Measurements from ENCODE around the gene C4orf51.

C4orf51 gene

DNA sequence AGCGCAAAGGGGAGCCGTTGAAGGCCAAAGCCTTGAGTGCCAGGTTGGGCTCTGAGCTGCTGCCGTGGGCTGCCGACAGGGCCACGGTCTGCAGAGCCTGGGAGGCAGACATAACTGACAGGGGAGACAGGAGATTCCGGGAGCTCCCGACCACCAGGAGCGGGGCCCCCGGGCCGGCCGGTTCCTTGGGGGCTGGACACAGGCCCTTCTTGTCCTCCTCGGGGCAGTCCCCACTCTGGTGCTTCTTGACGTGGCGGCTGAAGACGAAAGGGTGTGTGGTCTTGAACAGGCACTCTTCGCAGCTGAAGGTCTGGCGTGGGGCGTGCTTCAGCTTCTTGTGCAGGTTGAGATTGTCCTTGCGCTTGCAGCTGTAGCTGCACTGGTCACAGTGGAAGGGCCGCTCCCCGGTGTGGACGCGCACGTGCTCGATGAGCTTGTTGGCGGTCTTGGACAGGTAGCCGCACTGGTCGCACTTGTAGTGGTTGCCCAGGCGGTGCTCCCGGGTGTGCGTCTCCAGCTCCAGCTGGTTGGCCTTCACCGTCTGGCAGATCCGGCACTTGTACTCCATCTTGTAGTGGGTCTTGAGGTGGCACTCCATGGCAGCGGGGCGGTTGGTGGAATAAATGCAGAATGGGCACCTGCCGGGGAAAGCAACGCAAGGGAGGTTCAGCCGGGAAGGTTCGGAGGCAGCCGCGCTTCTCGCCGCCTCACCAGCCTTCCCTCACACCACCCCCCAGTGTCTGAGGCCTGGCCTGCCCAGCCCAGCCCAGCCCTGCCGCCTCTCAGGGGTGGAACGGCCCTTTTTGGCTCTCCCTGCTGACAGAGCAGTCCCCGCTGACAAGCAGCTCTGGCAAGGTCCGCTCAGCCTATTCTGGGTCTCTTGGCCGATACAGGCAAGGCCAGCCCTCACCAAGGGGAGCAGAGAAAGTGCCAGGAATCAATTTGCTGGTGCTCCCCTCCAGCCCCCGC, 81.3 kb downstream of the C4orf51 start:
- no peaks in the 10 kb centered on the region for H3K27me3 ChIP-seq (ENCODE audit: control insufficient read depth, insufficient read depth, low read length)
- no peaks in the 10 kb centered on the region for H3K4me1 ChIP-seq
- no peak overlapping the region for H3K9ac ChIP-seq
- no peaks in the 10 kb centered on the region for H3K36me3 ChIP-seq (ENCODE audit: control insufficient read depth, insufficient read depth, low read length)
- TF ChIP-seq, protein P1, sequence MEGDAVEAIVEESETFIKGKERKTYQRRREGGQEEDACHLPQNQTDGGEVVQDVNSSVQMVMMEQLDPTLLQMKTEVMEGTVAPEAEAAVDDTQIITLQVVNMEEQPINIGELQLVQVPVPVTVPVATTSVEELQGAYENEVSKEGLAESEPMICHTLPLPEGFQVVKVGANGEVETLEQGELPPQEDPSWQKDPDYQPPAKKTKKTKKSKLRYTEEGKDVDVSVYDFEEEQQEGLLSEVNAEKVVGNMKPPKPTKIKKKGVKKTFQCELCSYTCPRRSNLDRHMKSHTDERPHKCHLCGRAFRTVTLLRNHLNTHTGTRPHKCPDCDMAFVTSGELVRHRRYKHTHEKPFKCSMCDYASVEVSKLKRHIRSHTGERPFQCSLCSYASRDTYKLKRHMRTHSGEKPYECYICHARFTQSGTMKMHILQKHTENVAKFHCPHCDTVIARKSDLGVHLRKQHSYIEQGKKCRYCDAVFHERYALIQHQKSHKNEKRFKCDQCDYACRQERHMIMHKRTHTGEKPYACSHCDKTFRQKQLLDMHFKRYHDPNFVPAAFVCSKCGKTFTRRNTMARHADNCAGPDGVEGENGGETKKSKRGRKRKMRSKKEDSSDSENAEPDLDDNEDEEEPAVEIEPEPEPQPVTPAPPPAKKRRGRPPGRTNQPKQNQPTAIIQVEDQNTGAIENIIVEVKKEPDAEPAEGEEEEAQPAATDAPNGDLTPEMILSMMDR (IDR thresholded peaks at IDR 0.05): no peak
- no peak overlapping the region for H3K27ac ChIP-seq
- no peaks in the 10 kb centered on the region for H3K9me3 ChIP-seq (ENCODE audit: control insufficient read depth, low read length)
- no peak overlapping the region for H2AFZ ChIP-seq
- H3K4me3 ChIP-seq (ENCODE audit: low read depth, low read length): no peak overlapping the region
- no peak overlapping the region for H3K4me2 ChIP-seq (ENCODE audit: low read length)
- no peaks in the 10 kb centered on the region for H3K79me2 ChIP-seq

DNA sequence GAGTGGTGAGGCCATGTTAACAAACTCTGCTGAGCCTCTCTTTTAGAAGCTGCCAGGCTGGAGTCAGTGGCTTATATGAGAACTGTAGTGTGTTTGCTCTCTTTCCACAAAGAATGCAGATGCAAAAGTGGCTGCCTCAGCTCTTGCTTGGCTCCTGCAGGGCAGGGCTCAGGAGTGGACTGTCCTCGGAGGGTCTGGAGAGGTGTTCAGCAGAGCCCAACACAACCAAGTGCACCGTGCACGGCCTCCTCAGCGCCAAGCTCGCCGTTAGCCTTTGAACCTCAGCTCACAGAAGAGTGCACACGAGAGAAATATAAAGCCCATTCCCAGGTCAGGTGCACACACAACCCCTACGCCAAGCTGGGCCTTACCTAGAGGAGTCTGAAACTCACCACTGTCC, 82.8 kb downstream of the C4orf51 start:
- TF ChIP-seq, protein P1 (IDR thresholded peaks at IDR 0.05): no peak
- Histone ChIP-seq H2AFZ (no peak overlapping the region), H3K79me2 (no peaks in the 10 kb centered on the region), H3K9ac (no peak overlapping the region), H3K4me2 (ENCODE audit: low read length) (no peak overlapping the region), H3K27me3 (ENCODE audit: control insufficient read depth, insufficient read depth, low read length) (no peaks in the 10 kb centered on the region), H3K4me3 (ENCODE audit: low read depth, low read length) (no peak overlapping the region), H3K9me3 (ENCODE audit: control insufficient read depth, low read length) (no peaks in the 10 kb centered on the region), H3K4me1 (no peaks in the 10 kb centered on the region), H3K36me3 (ENCODE audit: control insufficient read depth, insufficient read depth, low read length) (no peaks in the 10 kb centered on the region), H3K27ac (no peak overlapping the region)

DNA sequence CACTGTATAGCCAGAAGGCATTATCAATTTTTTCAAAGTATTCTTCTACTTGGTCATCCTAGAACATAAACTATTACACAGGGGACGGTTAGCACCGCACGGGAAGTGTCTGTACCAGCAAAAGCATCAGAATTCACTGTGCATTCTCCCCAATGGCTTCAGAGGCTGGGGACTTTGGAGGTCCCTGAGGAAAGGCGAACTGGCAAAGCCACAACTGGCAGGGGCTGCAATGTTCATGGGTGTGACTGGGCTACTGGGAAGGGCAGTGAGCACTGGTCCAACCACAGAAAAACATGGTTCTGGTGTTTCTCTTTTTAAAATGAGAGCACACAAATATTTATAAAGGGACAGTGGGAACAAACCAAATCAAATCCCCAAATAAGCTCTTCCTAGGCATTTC, 83.5 kb downstream of the C4orf51 start:
- H3K9me3 ChIP-seq (ENCODE audit: control insufficient read depth, low read length): no peaks in the 10 kb centered on the region
- no peak overlapping the region for H3K9ac ChIP-seq

DNA sequence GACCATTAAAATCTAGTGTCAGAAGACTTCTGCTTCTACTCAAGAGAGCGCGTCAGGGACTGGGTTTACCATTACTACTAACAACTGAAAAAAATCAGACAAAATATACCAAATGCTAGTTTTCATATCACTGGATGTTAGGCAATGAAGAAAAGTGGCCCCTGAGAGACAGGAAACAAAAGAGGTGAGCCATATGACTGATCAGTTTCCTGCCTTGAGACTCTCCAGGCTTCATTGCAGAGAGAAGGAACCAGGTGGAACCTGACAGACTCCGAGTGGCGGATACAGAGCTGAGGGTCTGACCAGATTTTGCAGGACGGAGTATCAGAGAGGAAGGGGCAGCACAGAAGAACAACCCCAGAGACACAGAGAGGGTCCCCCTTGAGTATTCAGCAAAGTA, 86.3 kb downstream of the C4orf51 start:
- no peak overlapping the region for H3K27ac ChIP-seq
- no peak overlapping the region for H3K4me2 ChIP-seq (ENCODE audit: low read length)
- H3K4me1 ChIP-seq: no peaks in the 10 kb centered on the region
- TF ChIP-seq, protein P1 (IDR thresholded peaks at IDR 0.05): no peak
- no peak overlapping the region for H3K4me3 ChIP-seq (ENCODE audit: low read depth, low read length)
- no peak overlapping the region for H2AFZ ChIP-seq
- H3K79me2 ChIP-seq: no peaks in the 10 kb centered on the region
- no peaks in the 10 kb centered on the region for H3K9me3 ChIP-seq (ENCODE audit: control insufficient read depth, low read length)
- no peak overlapping the region for H3K9ac ChIP-seq
- H3K36me3 ChIP-seq (ENCODE audit: control insufficient read depth, insufficient read depth, low read length): no peaks in the 10 kb centered on the region
- no peaks in the 10 kb centered on the region for H3K27me3 ChIP-seq (ENCODE audit: control insufficient read depth, insufficient read depth, low read length)

More for the DNA sequence above, 83.5 kb downstream of the C4orf51 start:
- H3K4me3 ChIP-seq (ENCODE audit: low read depth, low read length): no peak overlapping the region
- H3K27ac ChIP-seq: no peak overlapping the region
- H3K27me3 ChIP-seq (ENCODE audit: control insufficient read depth, insufficient read depth, low read length): no peaks in the 10 kb centered on the region
- no peak overlapping the region for H3K4me2 ChIP-seq (ENCODE audit: low read length)
- no peaks in the 10 kb centered on the region for H3K4me1 ChIP-seq
- TF ChIP-seq, protein P1 (IDR thresholded peaks at IDR 0.05): no peak
- H3K36me3 ChIP-seq (ENCODE audit: control insufficient read depth, insufficient read depth, low read length): no peaks in the 10 kb centered on the region
- H2AFZ ChIP-seq: no peak overlapping the region
- H3K79me2 ChIP-seq: no peaks in the 10 kb centered on the region
